Stimulated activated CD8-positive, alpha-beta memory T cell treated with anti-CD3 and anti-CD28 coated beads, Interleukin-12 subunit alpha, Interleukin-12 subunit beta, amount 100 ng/mL, for 1 hour (primary cell): ENCODE data around the gene DPYSL5.
"Not testable (repeated sequence)": the region's sequence is repeated elsewhere in the genome, so short reads cannot be mapped to it uniquely, and the experiment has no call there.

Source experiments
- DNase-seq: peaks from one replicate; pipeline ENCODE4 v3.0.0-alpha.2; 2020; ENCODE audit warnings: low read depth

Gene DPYSL5

DNA sequence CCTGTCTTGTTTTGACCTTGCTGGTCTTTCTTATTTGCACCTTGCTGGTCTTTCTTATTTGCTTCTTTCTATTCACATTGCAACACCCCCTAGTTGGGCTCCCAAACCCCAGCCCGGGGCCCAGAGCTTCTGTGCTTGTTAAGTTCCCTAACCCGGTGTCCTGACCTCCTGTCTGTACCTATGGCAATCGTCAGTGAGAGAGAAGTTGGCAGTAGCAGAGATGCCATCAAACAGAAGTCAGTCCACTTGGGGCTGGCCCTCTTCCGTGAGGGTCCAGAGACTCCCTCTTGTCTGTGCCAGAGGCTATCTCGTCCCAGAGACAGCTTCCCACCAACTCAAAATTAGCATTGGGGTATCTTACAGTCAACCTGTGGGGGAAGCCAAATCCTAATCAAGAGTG lies 55.7 kb downstream of the DPYSL5 start:
- DNase-seq, result no peak

DNA sequence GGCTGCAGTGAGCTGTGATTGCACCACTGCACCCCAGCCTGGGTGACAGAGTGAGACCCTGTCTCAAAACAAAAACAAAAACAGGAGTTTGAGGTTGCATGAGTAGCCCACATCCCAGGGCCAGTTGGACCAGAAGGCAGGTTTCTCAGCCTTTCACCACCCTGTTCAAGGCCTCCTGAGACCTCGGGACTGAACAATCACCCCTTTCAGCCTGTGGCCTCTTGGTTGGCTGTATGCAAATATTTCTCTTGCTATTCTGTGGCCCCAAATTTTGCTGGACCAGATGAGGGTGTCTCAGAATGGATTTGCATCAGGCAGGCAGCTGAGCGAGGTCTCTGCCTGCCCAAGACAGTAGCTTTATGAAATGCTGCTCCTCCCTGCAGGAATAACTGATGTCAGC lies 56.9 kb downstream of the DPYSL5 start:
- no peak for DNase-seq

DNA sequence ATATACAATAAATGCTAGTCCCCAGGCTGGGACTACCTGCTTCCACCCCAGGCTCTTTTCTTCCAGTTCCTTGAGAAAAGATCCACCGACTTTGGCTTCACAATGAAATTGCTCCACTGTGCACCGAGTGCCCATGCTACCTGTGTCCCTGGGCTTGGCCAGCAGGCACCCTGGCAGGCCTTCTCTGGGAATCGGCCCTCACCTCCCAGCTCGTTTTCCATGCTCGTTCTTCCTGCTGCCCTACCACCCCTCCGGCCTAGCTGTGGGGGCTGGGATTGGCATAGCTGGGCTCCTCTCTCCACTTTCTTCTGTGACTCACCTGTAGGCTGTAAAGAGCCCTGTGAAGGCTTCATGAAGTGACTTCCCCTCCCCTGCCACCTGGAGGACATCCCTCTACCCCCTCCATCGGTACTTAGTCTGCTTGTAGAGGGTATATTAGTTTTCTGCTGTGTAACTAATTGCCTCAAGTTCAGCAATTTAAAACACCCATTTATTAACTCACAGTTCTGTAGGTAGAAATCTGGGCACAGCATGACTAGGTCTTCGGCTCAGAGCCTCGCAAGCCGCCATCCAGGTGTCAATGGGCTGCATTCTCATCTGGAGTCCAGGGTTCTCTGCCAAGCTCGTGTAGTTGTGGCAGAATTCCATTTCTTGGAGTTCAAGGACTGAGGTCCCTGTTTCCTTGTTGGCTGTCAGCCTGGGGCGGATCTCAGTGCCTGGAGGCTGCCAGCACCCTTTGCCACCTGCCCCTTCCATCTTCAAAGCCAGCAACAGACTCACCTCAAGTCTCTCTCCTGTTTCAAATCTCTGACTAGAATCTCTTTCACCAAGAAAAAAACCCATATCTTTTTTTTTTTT lies 57.6 kb downstream of the DPYSL5 start:
- no peak for DNase-seq

DNA sequence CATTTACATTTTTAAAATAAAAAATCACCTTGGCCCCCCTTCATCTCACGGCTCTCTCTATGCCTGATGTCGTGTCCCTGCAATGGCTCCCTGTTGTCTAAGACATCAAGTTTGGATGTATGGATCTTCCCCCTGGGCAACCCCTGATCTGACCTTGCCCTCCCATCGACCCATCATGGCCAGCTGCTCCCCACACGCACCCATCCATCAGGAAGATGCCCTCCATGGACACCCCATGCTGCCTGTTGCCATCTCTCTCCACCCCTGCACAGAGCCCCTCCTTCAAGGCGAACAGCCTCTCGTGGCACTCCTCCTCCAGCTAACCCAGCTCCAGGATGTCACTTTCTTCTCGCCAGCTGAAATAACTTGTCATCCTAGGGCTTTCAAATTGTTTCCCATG lies 59.5 kb downstream of the DPYSL5 start:
- no peak for DNase-seq

DNA sequence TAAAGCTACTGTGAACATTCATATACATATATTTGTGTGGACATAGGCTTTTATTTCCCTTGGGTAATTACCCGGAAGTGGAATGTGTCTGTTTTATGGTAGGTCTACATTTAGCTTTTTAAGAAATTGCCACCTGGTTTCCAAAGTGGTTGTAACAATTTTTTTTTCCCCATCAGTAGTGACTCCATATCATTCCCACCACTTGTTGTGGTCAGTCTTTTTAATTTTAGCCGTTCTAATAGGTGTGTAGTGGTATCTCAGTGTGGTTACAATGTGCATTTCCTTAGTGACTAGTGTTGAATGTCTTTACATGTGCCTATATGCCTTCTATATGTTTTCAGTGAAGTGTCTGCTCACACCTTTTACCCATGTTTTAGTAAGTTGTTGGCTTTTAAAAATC lies 62.2 kb downstream of the DPYSL5 start:
- no peak for DNase-seq

DNA sequence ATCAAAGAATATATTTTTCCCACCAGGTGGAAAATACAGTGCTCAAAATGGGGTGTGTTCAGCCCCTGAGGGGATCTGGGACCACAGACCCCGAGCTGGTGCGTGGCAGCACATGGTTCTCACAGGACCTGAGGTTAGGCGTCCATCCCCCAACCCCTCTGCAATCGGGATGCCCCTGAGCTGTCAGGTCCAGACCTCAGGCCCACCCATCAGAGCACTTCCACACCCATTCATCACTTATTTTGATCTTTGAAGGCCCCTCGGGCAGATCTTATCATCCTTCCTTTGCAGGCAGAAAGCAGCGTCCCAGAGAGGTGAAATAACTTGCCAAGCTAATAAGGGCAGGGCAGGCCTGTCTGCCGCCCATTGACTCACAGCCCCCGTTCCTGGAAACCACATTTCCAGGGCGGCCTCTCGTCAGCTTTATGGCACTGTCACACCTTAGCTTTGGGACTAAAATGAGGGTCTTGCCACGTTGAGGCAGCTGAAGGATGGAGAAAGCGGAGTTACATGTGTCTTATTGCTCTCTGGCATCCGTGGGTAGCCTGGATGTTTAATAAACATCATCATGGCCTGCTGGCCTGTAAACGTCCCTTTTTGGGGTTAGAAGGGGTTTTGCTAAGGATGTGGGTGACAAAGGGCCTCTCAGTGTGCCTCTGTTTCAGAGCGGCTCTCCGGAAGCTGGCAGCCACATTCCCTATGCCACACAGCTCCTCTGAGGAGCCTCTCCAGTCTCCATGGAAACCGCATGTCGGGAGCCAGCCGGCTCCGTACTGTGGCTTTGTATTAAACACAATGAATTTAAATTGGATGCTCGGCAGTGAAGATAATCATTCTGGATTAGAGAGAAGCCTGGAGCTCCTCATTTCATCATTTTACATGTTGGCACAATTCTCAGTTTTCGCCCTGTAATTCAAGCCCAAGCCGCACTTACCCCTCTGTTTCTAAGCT lies 64.3 kb downstream of the DPYSL5 start:
- DNase-seq, result no peak

DNA sequence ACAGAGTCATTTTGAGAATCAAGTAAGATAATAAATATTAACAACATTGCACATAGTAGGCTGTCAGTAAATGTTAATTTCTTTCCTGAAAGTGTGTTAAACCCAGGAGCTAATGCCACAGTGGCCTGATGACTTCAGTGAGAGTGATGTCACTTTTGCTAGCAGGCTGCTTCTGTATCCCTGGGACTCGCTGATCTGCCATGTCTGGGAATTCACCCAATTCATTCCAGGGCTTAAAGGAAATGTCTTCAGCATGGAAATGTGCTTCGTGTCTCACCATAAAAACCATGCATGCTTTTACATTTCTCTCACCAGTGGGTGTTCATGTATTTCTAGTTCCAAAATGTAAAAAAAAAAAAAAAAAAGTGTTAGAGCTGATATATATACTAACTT lies 65.7 kb downstream of the DPYSL5 start:
- DNase-seq, result no peak

DNA sequence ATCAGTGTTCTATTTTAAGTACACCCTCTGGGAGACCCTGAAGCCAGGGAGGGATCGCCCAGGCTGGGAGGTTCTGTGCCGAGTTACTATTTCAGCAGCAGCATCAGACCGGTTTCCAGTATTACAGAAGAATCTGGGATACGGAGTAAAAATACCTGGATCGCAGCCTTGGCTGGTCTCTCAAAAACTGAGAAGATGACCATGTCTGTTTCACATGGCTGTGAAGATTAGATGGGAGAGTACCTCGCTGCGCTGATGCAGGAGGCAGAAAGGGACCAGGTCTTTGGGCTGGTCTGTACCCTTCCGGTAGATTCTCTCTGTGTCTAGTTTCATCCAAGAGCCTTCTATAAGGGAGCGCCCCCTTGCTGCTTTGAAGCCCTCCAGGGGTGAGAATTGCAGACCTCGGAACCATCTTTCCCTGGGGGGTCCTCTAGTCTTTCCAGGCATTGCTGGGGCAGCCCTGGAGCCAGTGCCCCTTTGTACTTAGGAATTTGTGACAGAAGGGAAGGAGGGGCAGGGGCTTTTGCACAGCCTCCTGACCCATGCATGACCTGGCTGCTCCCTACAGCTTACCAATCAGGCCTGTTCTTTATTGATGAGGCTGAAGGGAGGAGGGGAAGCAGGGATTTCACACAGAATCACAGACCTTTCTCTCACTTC lies 66.2 kb downstream of the DPYSL5 start:
- no peak for DNase-seq

DNA sequence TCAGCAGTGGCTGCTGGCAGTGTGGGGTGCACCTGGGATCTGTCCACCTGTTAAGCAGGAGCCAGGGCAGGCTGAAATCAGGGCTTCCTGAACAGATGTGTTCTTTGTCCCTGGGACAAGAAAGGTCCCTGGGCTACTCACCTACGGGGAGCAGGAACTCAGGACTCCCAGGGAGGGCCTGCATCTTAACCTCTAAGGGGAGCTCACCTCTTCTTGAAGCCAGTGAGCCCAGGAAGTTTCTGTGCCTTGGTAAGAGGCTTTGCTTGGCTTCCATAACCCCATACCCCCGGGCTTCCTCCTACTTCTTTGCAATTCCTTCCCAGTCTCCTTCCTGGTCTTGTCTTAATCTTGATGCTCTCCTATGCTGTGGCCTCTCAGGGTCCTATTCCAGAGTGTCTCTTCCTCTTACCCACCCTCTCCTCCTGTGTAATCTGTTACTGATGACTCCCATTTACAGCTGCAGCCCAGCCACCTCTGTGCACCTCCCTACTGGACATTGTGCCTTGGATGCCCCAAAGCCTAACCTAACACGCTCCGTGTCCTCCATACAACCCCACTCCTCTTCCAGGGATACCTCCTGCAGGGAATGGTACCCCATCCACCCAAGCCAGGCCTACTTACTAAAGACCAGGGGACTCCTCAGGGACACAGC lies 66.9 kb downstream of the DPYSL5 start:
- DNase-seq, result no peak

DNA sequence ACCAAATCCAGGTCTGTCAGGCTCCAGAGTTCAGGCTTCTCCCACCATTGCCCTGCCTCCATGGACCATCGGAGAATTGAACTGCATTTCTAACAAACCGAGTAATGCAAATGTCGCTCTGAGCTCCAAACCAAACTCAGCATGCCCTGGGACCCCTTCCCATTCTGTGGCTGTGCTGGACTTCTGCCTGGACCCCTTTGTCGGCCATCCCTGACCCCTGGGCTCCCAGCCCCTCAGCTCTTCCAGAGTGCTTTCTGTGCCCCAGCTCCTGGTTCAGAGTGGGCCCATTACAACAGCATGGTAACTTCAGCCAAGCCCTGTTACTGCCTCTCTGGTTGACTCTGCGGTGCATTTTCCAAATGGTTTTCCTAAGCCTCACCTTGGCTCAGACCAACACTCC lies 67.4 kb downstream of the DPYSL5 start:
- DNase-seq, result no peak

DNA sequence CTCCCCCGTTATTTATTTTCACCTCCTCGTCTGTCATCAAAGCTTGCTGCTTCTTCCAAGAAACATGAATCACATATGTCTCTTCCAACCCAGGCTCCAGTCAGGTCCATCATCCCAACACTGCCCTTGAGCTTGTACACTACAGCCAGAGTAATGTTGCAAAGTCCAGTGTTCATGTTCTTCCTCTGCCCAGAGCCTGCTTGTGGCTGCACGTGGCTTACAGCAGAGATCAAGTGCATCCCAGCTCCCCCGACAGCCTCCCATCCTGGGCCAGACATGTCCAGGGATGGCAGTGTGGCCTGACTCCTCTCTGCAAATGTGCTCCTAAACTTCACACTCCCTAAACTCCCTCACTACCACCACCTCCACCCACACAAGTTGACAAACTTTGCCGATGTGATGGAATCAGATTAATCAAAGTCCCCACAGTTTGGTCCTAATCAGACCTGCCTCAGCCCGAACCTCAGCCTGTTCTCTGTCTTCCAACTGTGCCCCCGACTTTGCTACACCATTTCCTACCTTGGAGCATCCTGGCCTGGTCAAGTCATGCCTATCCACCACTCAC lies 68.3 kb downstream of the DPYSL5 start:
- no peak for DNase-seq

DNA sequence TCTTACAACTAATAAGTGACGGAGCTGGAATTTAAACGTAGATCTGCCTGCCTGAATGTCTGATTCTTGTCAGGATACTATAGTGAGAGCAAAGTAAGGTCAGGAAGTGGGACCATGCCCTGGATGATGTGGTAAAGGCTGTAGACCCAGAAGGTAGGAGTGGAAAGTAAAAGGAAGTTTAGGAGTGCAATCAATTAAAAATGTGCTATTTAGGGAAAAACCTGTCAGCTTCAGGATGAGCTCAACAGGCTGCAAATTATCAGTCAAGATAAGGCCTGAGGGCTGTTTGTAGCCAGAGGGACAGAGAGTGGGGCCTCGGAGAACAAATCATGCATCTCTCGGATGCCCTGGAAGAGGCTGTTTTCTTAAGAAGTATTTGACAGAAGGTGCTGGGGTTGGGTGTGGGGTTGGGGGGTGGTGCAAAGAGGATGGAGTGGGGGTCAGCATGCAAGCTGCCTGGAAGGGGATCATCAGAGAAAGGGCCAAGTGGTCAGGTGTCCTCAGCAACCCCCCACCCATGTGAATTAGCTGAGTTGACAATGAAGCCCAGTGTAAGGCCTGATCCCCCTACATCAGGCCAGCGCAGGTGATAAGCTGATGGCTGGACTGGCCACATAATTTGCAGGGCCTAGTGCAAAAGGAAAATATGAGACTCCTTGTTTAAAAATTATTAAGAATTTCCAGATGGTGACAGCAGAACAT lies 69.4 kb downstream of the DPYSL5 start:
- no peak for DNase-seq

DNA sequence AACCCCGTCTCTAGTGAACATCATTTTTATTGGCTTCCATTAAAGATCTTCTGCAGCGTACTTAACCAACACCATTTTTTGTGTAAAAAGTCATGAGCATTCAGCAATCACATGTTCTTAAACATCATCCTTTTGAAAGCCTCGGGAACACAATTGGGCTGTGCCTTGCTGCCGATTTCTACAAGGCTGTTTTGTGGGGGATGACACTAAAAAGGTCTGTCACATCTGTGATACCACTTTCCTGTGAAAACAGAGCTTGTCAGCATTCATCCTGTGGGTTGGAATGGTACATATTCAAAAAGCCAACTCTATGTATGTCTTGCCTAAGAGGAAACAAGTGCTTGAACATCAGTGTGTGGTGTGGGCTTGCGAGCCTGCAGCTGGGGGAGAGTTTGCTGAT lies 73.4 kb downstream of the DPYSL5 start:
- DNase-seq, result no peak

DNA sequence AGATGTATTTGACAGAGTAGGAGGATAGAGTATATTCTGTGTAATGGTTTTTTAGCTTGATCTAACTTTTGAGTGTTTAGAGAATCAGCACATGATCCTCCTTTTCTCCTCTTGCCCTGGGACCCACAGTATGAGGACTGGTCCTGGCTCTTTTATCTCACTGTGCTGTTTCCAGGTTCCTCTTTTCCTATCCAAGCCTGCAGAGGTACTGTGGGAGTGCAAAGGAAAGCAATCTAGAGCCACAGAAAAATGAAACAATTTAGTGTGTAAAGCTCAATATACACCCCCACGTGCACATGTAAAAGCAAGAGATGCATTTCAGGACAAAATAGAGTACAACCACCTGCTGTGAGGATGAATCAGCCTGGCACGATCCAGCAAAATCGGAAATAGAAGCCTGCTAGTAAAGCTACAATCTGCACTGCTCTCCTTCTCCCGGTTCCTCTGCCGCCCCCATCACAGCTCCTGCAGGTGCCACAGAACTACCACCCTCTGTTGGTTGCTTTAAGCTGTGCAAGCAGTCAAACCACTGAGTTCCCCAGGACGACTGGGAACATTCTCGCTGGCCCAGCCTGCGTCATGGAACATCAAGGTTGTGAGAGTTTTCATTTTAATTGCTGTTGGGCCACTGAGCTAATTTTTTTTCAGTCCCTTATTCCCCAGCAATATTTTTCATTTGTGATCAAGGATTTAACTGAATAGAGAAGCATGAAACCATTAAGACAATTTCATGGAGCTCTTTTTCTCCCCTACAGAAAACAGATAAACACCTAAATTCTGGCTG lies 74.7 kb downstream of the DPYSL5 start:
- peak; percentile 7 for DNase-seq

DNA sequence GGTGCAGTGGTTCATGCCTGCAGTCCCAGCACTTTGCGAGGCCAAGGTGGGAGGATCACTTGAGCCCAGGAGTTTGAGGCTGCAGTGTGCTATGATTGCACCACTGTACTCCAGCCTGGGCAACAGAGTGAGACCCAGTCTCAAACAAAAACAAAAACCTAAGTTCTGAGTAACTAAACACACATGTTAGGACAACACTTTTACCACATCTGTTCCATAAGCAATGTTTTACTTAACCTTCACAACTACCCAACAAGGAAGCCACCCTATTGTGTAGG lies 75.2 kb downstream of the DPYSL5 start:
- not testable (repeated sequence) for DNase-seq

DNA sequence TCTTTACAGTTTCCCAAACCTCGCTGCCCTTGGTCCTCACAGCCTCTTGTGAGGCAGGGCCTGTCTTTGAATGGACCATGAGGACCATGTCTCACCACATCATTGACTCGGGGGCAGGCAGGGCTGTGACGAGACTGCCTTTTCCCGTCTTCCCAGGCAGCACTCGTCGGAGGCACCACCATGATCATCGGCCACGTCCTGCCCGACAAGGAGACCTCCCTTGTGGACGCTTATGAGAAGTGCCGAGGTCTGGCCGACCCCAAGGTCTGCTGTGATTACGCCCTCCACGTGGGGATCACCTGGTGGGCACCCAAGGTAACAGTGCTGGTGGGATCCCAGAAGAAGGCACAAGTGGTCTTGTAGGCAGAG lies 76.8 kb downstream of the DPYSL5 start:
- no peak for DNase-seq

DNA sequence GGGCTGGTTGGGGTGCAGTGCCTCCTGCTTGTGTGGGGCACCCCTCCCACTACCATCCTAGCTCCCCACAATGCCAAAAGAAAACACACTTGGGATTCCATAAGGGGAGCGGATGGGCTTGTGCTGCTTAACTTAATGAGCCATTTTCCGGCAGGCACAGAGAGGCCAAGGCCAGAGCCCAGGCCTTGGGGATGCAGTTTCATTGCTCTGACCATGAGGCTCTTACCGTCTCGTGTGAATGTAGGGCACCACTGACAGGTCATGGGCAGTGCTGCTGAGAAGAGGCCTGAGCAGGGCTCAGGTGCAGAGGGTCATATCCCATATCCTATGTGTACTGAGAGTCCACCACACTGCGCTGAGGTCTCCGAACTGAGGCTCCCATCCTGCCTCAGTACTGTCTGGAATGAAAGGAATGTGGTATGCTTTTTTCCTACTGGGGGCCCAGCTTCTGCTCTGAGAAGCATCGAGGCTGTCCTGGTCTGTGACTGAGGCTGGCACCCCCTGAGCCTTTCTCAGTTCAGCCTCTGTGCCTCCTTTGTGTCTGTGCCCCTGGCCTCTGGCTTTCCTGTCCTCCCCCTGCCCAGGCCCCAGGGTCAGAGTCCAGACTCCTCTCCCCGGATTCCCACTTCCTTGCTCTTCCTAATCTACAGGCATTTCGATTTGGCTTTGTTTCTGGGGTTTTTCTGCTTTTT lies 77.3 kb downstream of the DPYSL5 start:
- no peak for DNase-seq

DNA sequence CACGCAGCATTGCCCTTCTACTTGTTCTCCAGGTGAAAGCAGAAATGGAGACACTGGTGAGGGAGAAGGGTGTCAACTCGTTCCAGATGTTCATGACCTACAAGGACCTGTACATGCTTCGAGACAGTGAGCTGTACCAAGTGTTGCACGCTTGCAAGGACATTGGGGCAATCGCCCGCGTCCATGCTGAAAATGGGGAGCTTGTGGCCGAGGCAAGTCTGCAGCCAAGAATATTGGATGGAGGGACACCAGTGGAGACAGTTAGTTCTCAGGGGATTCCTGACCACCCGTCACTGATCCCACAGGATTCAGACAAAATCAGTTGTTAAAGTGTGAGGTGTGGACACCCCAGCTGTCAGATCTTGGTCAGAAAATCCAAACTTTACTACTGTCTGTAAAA lies 79.3 kb downstream of the DPYSL5 start:
- no peak for DNase-seq

DNA sequence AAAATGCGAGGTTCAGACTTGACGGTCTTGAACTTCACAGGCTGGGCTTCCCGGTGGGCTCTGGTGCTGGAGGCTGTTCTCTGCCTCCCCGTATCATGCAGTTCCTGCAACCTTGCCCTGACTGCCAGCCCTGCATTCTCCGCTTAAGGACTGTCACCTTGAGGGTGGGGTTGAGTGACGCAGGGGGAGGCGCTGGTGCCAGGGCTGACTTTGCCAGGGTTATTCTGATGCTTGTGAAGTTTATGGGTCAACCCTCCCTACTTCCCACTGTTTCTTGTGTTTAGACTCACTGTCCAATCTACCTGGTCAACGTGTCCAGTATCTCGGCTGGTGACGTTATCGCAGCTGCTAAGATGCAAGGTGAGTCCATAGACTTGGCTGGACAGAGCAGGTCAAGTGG lies 85.0 kb downstream of the DPYSL5 start:
- DNase-seq, result no peak
